GM12878 (cell line): ENCODE results near the gene APCDD1. TPM values are rescaled to one million over a fixed set of nuclear protein-coding genes. Genes with fewer than 3 reads are reported as not detected.

ENCODE experiments used
- ATAC-seq: fragments of 200-7000 bp; cut with Tn5 transposase; 3 replicates; pipeline ENCODE4 v1.9.1; 2020; ENCODE audit warnings: mild to moderate bottlenecking, moderate library complexity
- BruUV-seq: library from RNA; stranded (reverse); fragments of 400-500 nt; replicated peaks from 2 replicates; lab custom pipeline; 2021; lab: Mats Ljungman, UMichigan
- CTCF ChIA-PET: fragments of 300-600 bp; sonication (Branson Sonifier 250); formaldehyde crosslinking; extraction: SDS; loops from one replicate; lab custom pipeline; 2021; ENCODE audit warnings: inconsistent platforms; lab: Yijun Ruan, JAX
- POLR2A ChIA-PET: fragments of 350-600 bp; formaldehyde crosslinking; extraction: SDS; loops from one replicate; lab custom pipeline; 2021; ENCODE audit warnings: inconsistent platforms; lab: Charles Lee
- RAD21 ChIA-PET: fragments of 300-600 bp; sonication (Branson Sonifier 250); formaldehyde crosslinking; loops from one replicate; lab custom pipeline; 2023; ENCODE audit warnings: antibody characterized with exemption; ENCODE audit not compliant: unreplicated experiment; lab: Charles Lee
- SMC1A ChIA-PET: fragments of 300-600 bp; sonication (Branson Sonifier 250); formaldehyde crosslinking; loops from one replicate; lab custom pipeline; 2023; ENCODE audit not compliant: unreplicated experiment, uncharacterized antibody; lab: Charles Lee
- DNase-seq: peaks from one replicate; pipeline ENCODE4 v3.0.0-alpha.2; 2011; ENCODE audit warnings: low read depth, low spot score
- FAIRE-seq: peaks from 3 replicates; lab custom pipeline; 2011; peaks lifted over from hg19 to GRCh38; lab: Jason Lieb, UNC
- H2AFZ ChIP-seq: 2 replicates; pipeline ENCODE4 v1.6.0; 2011; ENCODE audit warnings: low read depth, low read length, control low read depth; ENCODE audit not compliant: control insufficient read depth
- H3K27ac ChIP-seq: 2 replicates; pipeline ENCODE4 v1.5.1; 2011; ENCODE audit warnings: control low read depth; ENCODE audit not compliant: control insufficient read depth, insufficient read depth
- H3K27me3 ChIP-seq, 2 experiments: replicated peaks in 1 of 2; 2 replicates each; pipeline versions ENCODE4 v1.6.0 to v1.6.1; 2011; ENCODE audit warnings: low read length in 1 of 2; ENCODE audit not compliant: control insufficient read depth in 2 of 2, insufficient read depth in 2 of 2
- H3K36me3 ChIP-seq, 2 experiments: 2 replicates each; pipeline ENCODE4 v1.5.1; 2011; ENCODE audit warnings: low read length in 1 of 2; ENCODE audit not compliant: control insufficient read depth in 2 of 2, insufficient read depth in 2 of 2
- H3K4me1 ChIP-seq: 2 replicates; pipeline ENCODE4 v1.6.1; 2011; ENCODE audit warnings: mild to moderate bottlenecking, low read length, moderate library complexity, mixed read lengths; ENCODE audit not compliant: control insufficient read depth, insufficient read depth
- H3K4me2 ChIP-seq: 2 replicates; pipeline ENCODE4 v1.6.0; 2011; ENCODE audit warnings: control low read depth; ENCODE audit not compliant: control insufficient read depth, insufficient read depth
- H3K4me3 ChIP-seq: fragments of 200-600 bp; sonication (generic); 2 replicates; pipeline ENCODE4 v1.5.1; 2016
- H3K79me2 ChIP-seq: 2 replicates; pipeline ENCODE4 v1.6.0; 2011; ENCODE audit warnings: low read length; ENCODE audit not compliant: control insufficient read depth, insufficient read depth
- H3K9ac ChIP-seq: 2 replicates; pipeline ENCODE4 v1.8.0; 2011; ENCODE audit warnings: low read length, control low read depth, mixed read lengths; ENCODE audit not compliant: control insufficient read depth, insufficient read depth
- H3K9me3 ChIP-seq: replicated peaks from 3 replicates; pipeline ENCODE4 v1.5.1; 2011; ENCODE audit warnings: mild to moderate bottlenecking, low read length; ENCODE audit not compliant: control insufficient read depth, insufficient read depth
- H4K20me1 ChIP-seq: 2 replicates; pipeline ENCODE4 v1.6.0; 2011; ENCODE audit not compliant: control insufficient read depth, insufficient read depth
- DPF2 ChIP-seq: fragments of 450-650 bp; IDR thresholded peaks from 2 replicates; pipeline ENCODE4 v1.6.1; 2017; ENCODE audit warnings: mild to moderate bottlenecking
- POLR2AphosphoS2 ChIP-seq: IDR thresholded peaks from 2 replicates; pipeline ENCODE4 v1.6.1; 2011; ENCODE audit warnings: low read depth, mild to moderate bottlenecking, low read length, improper control_type of control experiment, moderate library complexity
- YY1 ChIP-seq: IDR thresholded peaks from 2 replicates; pipeline ENCODE4 v1.6.1; 2011; ENCODE audit warnings: low read depth, mild to moderate bottlenecking, low read length
- WGBS: methylation state at CpG from one replicate; pipeline ENCODE4 v1.1.6; 2016; ENCODE audit warnings: low lambda C conversion rate; ENCODE audit not compliant: insufficient replicate concordance, insufficient coverage; ENCODE audit errors: missing lambda C conversion rate; 5-methylcytosine and 5-hydroxymethylcytosine counted together
- in situ Hi-C: fragments of 300-500 bp; cut with MboI; formaldehyde crosslinking; loops from 9 replicates; pipeline ENCODE4 v1.14.3; 2018; ENCODE audit warnings: mixed read lengths
- intact Hi-C: fragments of 100-400 bp; cut with micrococcal nuclease; formaldehyde crosslinking; loops from one replicate; pipeline ENCODE4 v1.14.2; 2022; ENCODE audit not compliant: unreplicated experiment
- polyA plus RNA-seq, 11 experiments: library from polyadenylated mRNA; depleted of rRNA in 4 of 11; unstranded in 6 of 11; stranded (reverse) in 5 of 11; fragments of >200 nt; fragmentation: Nextera tagmentation in 4 of 11; fragmentation: Illumina TruSeq in 1 of 11; extraction: Ambion mirVana in 4 of 11; extraction: Trizol in 1 of 11; gene quantifications; 1 replicate in 1 of 11; 2 replicates in 10 of 11; pipeline versions ENCODE4 v1.2.1 to v1.2.3, GENCODE V29; 2011 to 2016; ENCODE audit warnings: inconsistent platforms in 2 of 11, missing spikeins in 2 of 11, low read depth in 1 of 11
- total RNA-seq, 4 experiments: library from RNA; depleted of rRNA in 3 of 4; stranded (reverse); fragments of >200 nt in 3 of 4; fragmentation: Illumina TruSeq in 1 of 4; extraction: Trizol in 1 of 4; gene quantifications; 2 replicates each; pipeline versions ENCODE4 v1.2.1 to v1.2.3, GENCODE V29; 2013 to 2021
- TF ChIP-seq, protein P1 (sequence below): fragments of 450-650 bp; IDR thresholded peaks from 2 replicates; pipeline ENCODE4 v1.6.1; 2017; ENCODE audit warnings: low read depth, mild to moderate bottlenecking, moderate library complexity

Gene APCDD1
- total and polyA plus RNA-seq, 10 of the 15 experiments (the other 5 are each of a cell fraction or from before 2014, with no cell fraction given): not detected

DNA sequence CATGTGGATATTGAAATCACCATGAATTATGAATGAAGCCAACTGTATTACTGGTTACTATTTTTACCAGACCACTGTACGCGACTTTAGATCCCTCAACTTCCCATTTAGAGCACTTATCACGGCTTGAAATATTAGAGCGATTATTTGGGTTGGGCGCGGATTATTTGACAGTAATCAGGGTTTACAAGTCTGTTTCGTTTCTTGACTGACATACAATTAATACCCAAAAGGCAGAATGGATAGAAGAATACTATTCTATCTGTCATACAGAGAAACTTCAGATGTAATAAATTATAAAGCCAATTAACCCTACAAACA lies 70.9 kb downstream of the APCDD1 start:
- DNase-seq: no peak
- ChIA-PET CTCF (interaction anchor here (1.4 to 1.6 kb wide), 4 partner anchors 13 to 627 kb away, joined by 3 to 7 read pairs (median 4); no protein-coding TSS in a partner anchor), RAD21 (interaction anchor here (1.0 to 1.9 kb wide), 6 partner anchors 10 to 629 kb away, joined by 3 to 7 read pairs (median 4); no protein-coding TSS in a partner anchor), POLR2A (interaction anchor here (0.6 kb wide), 2 partner anchors 42 to 44 kb away, joined by 3 read pairs; no protein-coding TSS in a partner anchor), SMC1A (interaction anchor here (1.4 to 1.6 kb wide), 3 partner anchors 43 to 612 kb away, joined by 3 to 9 read pairs (median 5); partner anchors contain the start of gene VAPA)
- FAIRE-seq: no peak
- in situ Hi-C loops (no loop called here), intact Hi-C loops (no loop called here)
- 0% methylated on average over 7 of the region's 7 CpGs for WGBS
- BruUV-seq: no TSS peak
- Histone ChIP-seq H4K20me1 (no peaks in the 10 kb centered on the region), H3K4me1 (peaks cover 10% of the 10 kb centered on the region), H3K36me3 (no peaks in the 10 kb centered on the region), H3K27ac (no peak overlapping the region), H3K9me3 (no peaks in the 10 kb centered on the region), H3K27me3 (no peaks in the 10 kb centered on the region), H2AFZ (peak overlapping the region; percentile 85), H3K4me2 (peak overlapping the region; percentile 82), H3K9ac (no peak overlapping the region), H3K4me3 (peak overlapping the region; percentile 97), H3K79me2 (peaks cover 43% of the 10 kb centered on the region)
- TF ChIP-seq DPF2: 0 out of 2 replicates have a peak, but pooled peaks have one; percentile 5
- TF ChIP-seq, protein P1, sequence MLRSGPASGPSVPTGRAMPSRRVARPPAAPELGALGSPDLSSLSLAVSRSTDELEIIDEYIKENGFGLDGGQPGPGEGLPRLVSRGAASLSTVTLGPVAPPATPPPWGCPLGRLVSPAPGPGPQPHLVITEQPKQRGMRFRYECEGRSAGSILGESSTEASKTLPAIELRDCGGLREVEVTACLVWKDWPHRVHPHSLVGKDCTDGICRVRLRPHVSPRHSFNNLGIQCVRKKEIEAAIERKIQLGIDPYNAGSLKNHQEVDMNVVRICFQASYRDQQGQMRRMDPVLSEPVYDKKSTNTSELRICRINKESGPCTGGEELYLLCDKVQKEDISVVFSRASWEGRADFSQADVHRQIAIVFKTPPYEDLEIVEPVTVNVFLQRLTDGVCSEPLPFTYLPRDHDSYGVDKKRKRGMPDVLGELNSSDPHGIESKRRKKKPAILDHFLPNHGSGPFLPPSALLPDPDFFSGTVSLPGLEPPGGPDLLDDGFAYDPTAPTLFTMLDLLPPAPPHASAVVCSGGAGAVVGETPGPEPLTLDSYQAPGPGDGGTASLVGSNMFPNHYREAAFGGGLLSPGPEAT: peak; percentile 0; the same call in 1 of the 2 replicates
- TF ChIP-seq POLR2AphosphoS2: no peak
- no peak for TF ChIP-seq YY1
- ATAC-seq: no peak
